HepG2 (cell line): ENCODE measurements around the gene TCTA. TPM values are rescaled to one million over a fixed set of nuclear protein-coding genes. Genes with fewer than 3 reads are reported as not detected.

Experiments used
- CREM ChIP-seq, 2 experiments: sonication (generic) in 1 of 2; formaldehyde crosslinking in 1 of 2; IDR thresholded peaks; 2 replicates each; pipeline versions ENCODE4 v1.4.0 to v1.6.1; 2016 to 2020; ENCODE audit warnings: antibody characterized with exemption in 1 of 2, mild to moderate bottlenecking in 1 of 2, missing genetic modification reagents in 1 of 2
- FOXK2 ChIP-seq: fragments of 450-650 bp; IDR thresholded peaks from 2 replicates; pipeline ENCODE4 v1.6.1; 2016
- HIVEP1 ChIP-seq: sonication (generic); formaldehyde crosslinking; IDR thresholded peaks from 2 replicates; pipeline ENCODE4 v1.4.0; 2020; ENCODE audit warnings: mild to moderate bottlenecking, missing genetic modification reagents
- JUND ChIP-seq: sonication (generic); formaldehyde crosslinking; IDR thresholded peaks from 2 replicates; pipeline ENCODE4 v1.8.0; 2022; ENCODE audit warnings: mild to moderate bottlenecking, missing genetic modification reagents
- NFIB ChIP-seq: sonication (generic); formaldehyde crosslinking; IDR thresholded peaks from 2 replicates; pipeline ENCODE4 v1.9.0; 2021; ENCODE audit warnings: missing genetic modification reagents, mild to moderate bottlenecking, borderline replicate concordance
- POLR2AphosphoS2 ChIP-seq: IDR thresholded peaks from 2 replicates; pipeline ENCODE4 v1.6.1; 2011; ENCODE audit warnings: low read depth, low read length, improper control_type of control experiment
- PTBP1 ChIP-seq: fragments of 200-400 bp; formaldehyde crosslinking; IDR thresholded peaks from 2 replicates; pipeline ENCODE4 v1.6.1; 2018; ENCODE audit warnings: low read length, low read depth; ENCODE audit not compliant: poor library complexity, severe bottlenecking
- RAD51 ChIP-seq: fragments of 450-650 bp; IDR thresholded peaks from 2 replicates; pipeline ENCODE4 v1.6.1; 2016; ENCODE audit warnings: borderline replicate concordance
- RFXAP ChIP-seq: sonication (generic); formaldehyde crosslinking; IDR thresholded peaks from 2 replicates; pipeline ENCODE4 v1.4.0; 2020; ENCODE audit warnings: missing genetic modification reagents, borderline replicate concordance
- SSRP1 ChIP-seq: IDR thresholded peaks from 2 replicates; pipeline ENCODE4 v1.6.1; 2016; ENCODE audit warnings: control low read depth
- TEAD3 ChIP-seq: optimal IDR thresholded peaks from 2 replicates; pipeline ENCODE3; 2016; ENCODE audit warnings: borderline replicate concordance
- YEATS2 ChIP-seq: sonication (generic); formaldehyde crosslinking; IDR thresholded peaks from 2 replicates; pipeline ENCODE4 v1.4.0; 2020; ENCODE audit warnings: missing genetic modification reagents, borderline replicate concordance
- ZBTB1 ChIP-seq: sonication (generic); formaldehyde crosslinking; IDR thresholded peaks from 2 replicates; pipeline ENCODE4 v1.4.0; 2020; ENCODE audit warnings: missing genetic modification reagents, borderline replicate concordance
- ZFP41 ChIP-seq: sonication (generic); formaldehyde crosslinking; IDR thresholded peaks from 2 replicates; pipeline ENCODE4 v1.4.0; 2020; ENCODE audit warnings: mild to moderate bottlenecking, missing genetic modification reagents, borderline replicate concordance
- ZNF260 ChIP-seq: sonication (generic); formaldehyde crosslinking; IDR thresholded peaks from 2 replicates; pipeline ENCODE4 v1.4.0; 2020; ENCODE audit warnings: missing genetic modification reagents, low read depth, mild to moderate bottlenecking, borderline replicate concordance
- polyA plus RNA-seq, 8 experiments: library from polyadenylated mRNA; depleted of rRNA in 3 of 8; stranded (reverse) in 7 of 8; unstranded in 1 of 8; fragments of >200 nt; fragmentation: Illumina TruSeq in 4 of 8; extraction: Trizol in 4 of 8; gene quantifications; 2 replicates each; pipeline versions ENCODE4 v1.2.1 to v1.2.3, GENCODE V29; 2011 to 2016; ENCODE audit warnings: low read depth in 4 of 8, missing spikeins in 1 of 8, mixed read lengths in 1 of 8; ENCODE audit not compliant: insufficient read depth in 1 of 8
- total RNA-seq, 5 experiments: library from RNA; depleted of rRNA; stranded (reverse); fragments of >200 nt; fragmentation: Illumina TruSeq; extraction: Trizol; gene quantifications; 2 replicates each; pipeline ENCODE4 v1.2.3, GENCODE V29; 2016; ENCODE audit warnings: low read depth in 1 of 5
- TF ChIP-seq, protein P1 (sequence below): sonication (generic); formaldehyde crosslinking; IDR thresholded peaks from 2 replicates; pipeline ENCODE4 v1.5.1; 2020; ENCODE audit warnings: mild to moderate bottlenecking, missing genetic modification reagents
- TF ChIP-seq, protein P2 (sequence below): sonication (generic); formaldehyde crosslinking; IDR thresholded peaks from 2 replicates; pipeline ENCODE4 v1.5.0; 2020; ENCODE audit warnings: mild to moderate bottlenecking, missing genetic modification reagents
- TF ChIP-seq, protein P3 (sequence below): sonication (generic); formaldehyde crosslinking; IDR thresholded peaks from 2 replicates; pipeline ENCODE4 v1.8.0; 2022; ENCODE audit warnings: low read depth, missing genetic modification reagents
- TF ChIP-seq, protein P4 (sequence below): sonication (generic); formaldehyde crosslinking; IDR thresholded peaks from 2 replicates; pipeline ENCODE4 v1.4.0; 2020; ENCODE audit warnings: missing genetic modification reagents, mild to moderate bottlenecking, borderline replicate concordance
- TF ChIP-seq, protein P5 (sequence below): sonication (generic); formaldehyde crosslinking; IDR thresholded peaks from 2 replicates; pipeline ENCODE4 v1.4.0; 2020; ENCODE audit warnings: mild to moderate bottlenecking, missing genetic modification reagents

Gene TCTA
- total and polyA plus RNA-seq, 2 of the 13 experiments (the other 11 are each of a cell fraction or from before 2014, with no cell fraction given): 8.3 to 13.2 TPM

DNA sequence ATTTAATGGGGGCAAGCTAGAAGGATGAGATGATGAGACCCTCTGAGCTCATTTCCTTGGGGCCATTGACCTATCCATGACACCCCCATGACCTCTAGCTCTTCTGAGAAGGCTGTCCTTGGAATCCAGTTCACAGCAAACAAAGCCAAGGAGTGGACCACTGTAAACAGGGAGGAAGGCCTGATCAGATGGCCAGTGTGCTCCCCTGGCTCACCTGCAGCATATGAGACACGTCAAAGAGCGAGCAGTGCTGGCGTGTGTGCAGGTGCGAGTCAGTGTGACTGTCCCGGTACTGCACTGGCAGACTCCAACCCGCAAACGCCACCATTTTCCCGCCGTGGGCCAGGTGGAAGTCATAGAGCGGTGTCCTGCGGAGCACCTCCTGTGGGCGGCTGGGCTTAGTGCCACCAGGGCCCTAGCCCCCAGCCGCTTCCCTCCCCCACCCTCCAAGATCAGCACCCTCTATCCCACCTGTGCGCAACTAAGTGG is 9.7 kb downstream of the TCTA start (continued):
- TF ChIP-seq HIVEP1 (CRISPR knock-in tag) (peak; percentile 19; the same call in 1 of the 2 replicates), PTBP1 (no peak), CREM (IDR thresholded peaks at IDR 0.05) (no peak), CREM (CRISPR knock-in tag; IDR thresholded peaks at IDR 0.05) (no peak), ZFP41 (CRISPR knock-in tag) (no peak), RFXAP (CRISPR knock-in tag) (no peak), TEAD3 (CRISPR knock-in tag) (peak; percentile 19), NFIB (CRISPR knock-in tag) (no peak), ZBTB1 (CRISPR knock-in tag) (no peak), SSRP1 (CRISPR knock-in tag) (no peak), ZNF260 (no peak), YEATS2 (CRISPR knock-in tag) (no peak), RAD51 (no peak), JUND (no peak), POLR2AphosphoS2 (no peak), FOXK2 (no peak)
- TF ChIP-seq, protein P1, sequence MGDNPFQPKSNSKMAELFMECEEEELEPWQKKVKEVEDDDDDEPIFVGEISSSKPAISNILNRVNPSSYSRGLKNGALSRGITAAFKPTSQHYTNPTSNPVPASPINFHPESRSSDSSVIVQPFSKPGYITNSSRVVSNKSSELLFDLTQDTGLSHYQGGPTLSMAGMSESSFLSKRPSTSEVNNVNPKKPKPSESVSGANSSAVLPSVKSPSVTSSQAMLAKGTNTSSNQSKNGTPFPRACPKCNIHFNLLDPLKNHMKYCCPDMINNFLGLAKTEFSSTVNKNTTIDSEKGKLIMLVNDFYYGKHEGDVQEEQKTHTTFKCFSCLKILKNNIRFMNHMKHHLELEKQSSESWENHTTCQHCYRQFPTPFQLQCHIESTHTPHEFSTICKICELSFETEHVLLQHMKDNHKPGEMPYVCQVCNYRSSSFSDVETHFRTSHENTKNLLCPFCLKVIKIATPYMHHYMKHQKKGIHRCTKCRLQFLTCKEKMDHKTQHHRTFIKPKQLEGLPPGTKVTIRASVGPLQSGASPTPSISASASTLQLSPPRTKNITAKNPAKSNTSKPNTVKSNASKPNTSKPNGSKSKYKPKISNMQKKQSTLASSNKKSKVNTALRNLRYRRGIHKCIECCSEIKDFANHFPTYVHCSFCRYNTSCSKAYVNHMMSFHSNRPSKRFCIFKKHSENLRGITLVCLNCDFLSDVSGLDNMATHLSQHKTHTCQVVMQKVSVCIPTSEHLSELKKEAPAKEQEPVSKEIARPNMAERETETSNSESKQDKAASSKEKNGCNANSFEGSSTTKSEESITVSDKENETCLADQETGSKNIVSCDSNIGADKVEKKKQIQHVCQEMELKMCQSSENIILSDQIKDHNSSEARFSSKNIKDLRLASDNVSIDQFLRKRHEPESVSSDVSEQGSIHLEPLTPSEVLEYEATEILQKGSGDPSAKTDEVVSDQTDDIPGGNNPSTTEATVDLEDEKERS: no peak
- TF ChIP-seq, protein P2, sequence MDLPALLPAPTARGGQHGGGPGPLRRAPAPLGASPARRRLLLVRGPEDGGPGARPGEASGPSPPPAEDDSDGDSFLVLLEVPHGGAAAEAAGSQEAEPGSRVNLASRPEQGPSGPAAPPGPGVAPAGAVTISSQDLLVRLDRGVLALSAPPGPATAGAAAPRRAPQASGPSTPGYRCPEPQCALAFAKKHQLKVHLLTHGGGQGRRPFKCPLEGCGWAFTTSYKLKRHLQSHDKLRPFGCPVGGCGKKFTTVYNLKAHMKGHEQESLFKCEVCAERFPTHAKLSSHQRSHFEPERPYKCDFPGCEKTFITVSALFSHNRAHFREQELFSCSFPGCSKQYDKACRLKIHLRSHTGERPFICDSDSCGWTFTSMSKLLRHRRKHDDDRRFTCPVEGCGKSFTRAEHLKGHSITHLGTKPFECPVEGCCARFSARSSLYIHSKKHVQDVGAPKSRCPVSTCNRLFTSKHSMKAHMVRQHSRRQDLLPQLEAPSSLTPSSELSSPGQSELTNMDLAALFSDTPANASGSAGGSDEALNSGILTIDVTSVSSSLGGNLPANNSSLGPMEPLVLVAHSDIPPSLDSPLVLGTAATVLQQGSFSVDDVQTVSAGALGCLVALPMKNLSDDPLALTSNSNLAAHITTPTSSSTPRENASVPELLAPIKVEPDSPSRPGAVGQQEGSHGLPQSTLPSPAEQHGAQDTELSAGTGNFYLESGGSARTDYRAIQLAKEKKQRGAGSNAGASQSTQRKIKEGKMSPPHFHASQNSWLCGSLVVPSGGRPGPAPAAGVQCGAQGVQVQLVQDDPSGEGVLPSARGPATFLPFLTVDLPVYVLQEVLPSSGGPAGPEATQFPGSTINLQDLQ (CRISPR knock-in tag): no peak
- TF ChIP-seq, protein P3, sequence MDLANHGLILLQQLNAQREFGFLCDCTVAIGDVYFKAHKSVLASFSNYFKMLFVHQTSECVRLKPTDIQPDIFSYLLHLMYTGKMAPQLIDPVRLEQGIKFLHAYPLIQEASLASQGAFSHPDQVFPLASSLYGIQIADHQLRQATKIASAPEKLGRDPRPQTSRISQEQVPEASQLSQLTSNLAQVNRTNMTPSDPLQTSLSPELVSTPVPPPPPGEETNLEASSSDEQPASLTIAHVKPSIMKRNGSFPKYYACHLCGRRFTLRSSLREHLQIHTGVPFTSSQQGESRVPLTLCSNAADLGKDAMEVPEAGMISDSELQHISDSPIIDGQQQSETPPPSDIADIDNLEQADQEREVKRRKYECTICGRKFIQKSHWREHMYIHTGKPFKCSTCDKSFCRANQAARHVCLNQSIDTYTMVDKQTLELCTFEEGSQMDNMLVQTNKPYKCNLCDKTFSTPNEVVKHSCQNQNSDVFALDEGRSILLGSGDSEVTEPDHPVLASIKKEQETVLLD (CRISPR knock-in tag): no peak
- TF ChIP-seq, protein P4, sequence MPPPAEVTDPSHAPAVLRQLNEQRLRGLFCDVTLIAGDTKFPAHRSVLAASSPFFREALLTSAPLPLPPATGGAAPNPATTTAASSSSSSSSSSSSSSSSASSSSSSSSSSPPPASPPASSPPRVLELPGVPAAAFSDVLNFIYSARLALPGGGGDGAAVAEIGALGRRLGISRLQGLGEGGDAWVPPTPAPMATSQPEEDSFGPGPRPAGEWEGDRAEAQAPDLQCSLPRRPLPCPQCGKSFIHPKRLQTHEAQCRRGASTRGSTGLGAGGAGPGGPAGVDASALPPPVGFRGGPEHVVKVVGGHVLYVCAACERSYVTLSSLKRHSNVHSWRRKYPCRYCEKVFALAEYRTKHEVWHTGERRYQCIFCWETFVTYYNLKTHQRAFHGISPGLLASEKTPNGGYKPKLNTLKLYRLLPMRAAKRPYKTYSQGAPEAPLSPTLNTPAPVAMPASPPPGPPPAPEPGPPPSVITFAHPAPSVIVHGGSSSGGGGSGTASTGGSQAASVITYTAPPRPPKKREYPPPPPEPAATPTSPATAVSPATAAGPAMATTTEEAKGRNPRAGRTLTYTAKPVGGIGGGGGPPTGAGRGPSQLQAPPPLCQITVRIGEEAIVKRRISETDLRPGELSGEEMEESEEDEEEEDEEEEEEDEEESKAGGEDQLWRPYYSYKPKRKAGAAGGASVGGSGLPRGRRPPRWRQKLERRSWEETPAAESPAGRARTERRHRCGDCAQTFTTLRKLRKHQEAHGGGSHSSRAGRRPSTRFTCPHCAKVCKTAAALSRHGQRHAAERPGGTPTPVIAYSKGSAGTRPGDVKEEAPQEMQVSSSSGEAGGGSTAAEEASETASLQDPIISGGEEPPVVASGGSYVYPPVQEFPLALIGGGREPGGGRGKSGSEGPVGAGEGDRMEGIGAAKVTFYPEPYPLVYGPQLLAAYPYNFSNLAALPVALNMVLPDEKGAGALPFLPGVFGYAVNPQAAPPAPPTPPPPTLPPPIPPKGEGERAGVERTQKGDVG: no peak
- TF ChIP-seq, protein P5, sequence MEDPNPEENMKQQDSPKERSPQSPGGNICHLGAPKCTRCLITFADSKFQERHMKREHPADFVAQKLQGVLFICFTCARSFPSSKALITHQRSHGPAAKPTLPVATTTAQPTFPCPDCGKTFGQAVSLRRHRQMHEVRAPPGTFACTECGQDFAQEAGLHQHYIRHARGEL (CRISPR knock-in tag): 0 out of 2 replicates have a peak, but pooled peaks have one; percentile 44
